CD4-positive, CD25-positive, alpha-beta regulatory T cell (primary cell): Measurements from ENCODE around the gene IMP3. TPM values are rescaled to one million over a fixed set of nuclear protein-coding genes. Genes with fewer than 3 reads are reported as not detected.
A peak's percentile ranks its signal among the peaks of the same experiment; 100 is the strongest.
"Not testable (repeated sequence)": the region's sequence is repeated elsewhere in the genome, so short reads cannot be mapped to it uniquely, and the experiment has no call there.

ENCODE experiments used
- ATAC-seq, 2 donors: fragments of 150-1000 bp; cut with Tn5 transposase; one replicate each; pipeline ENCODE4 v1.10.0; 2021; ENCODE audit warnings: low read depth in 2 of 2, moderate number of reproducible peaks in 2 of 2, moderate library complexity in 1 of 2
- DNase-seq, 3 donors: peaks; one replicate each; pipeline versions ENCODE4 v3.0.0 to v3.0.0-alpha.2; 2012 to 2022; ENCODE audit warnings: mixed read lengths in 1 of 3
- H3K27ac ChIP-seq: one replicate; pipeline ENCODE4 v1.7.0; 2013; ENCODE audit warnings: mild to moderate bottlenecking, low read length; ENCODE audit not compliant: insufficient read depth, poor library complexity, severe bottlenecking
- H3K27me3 ChIP-seq: one replicate; pipeline ENCODE4 v1.7.0; 2013; ENCODE audit warnings: low read length; ENCODE audit not compliant: control insufficient read depth, insufficient read depth
- H3K36me3 ChIP-seq: one replicate; pipeline ENCODE4 v1.7.0; 2013; ENCODE audit warnings: mild to moderate bottlenecking, low read length, moderate library complexity; ENCODE audit not compliant: control insufficient read depth, insufficient read depth
- H3K4me1 ChIP-seq: 2 replicates; pipeline ENCODE4 v1.7.0; 2013; ENCODE audit warnings: mild to moderate bottlenecking, low read length; ENCODE audit not compliant: insufficient read depth, control insufficient read depth, poor library complexity, severe bottlenecking
- H3K4me3 ChIP-seq: one replicate; pipeline ENCODE4 v1.7.0; 2013; ENCODE audit warnings: low read depth, mild to moderate bottlenecking, low read length, moderate library complexity
- H3K9me3 ChIP-seq, 2 experiments: 1 replicate in 1 of 2; 2 replicates in 1 of 2; pipeline ENCODE4 v1.7.0; 2013; ENCODE audit warnings: low read length in 2 of 2, mild to moderate bottlenecking in 1 of 2, moderate library complexity in 1 of 2; ENCODE audit not compliant: control insufficient read depth in 2 of 2
- H3K27ac Mint-ChIP-seq, 3 donors: one replicate each; pipeline ENCODE4 v1.8.0; 2020 to 2022; ENCODE audit warnings: mild to moderate bottlenecking in 3 of 3, mixed read lengths in 3 of 3, moderate library complexity in 2 of 3
- H3K27me3 Mint-ChIP-seq: one replicate; pipeline ENCODE4 v1.8.0; 2022; ENCODE audit warnings: mild to moderate bottlenecking, mixed read lengths
- H3K36me3 Mint-ChIP-seq: one replicate; pipeline ENCODE4 v1.8.0; 2020; ENCODE audit warnings: mixed read lengths
- H3K4me1 Mint-ChIP-seq, 4 donors: one replicate each; pipeline ENCODE4 v1.8.0; 2020 to 2022; ENCODE audit warnings: mixed read lengths in 4 of 4, mild to moderate bottlenecking in 1 of 4
- H3K4me3 Mint-ChIP-seq, 4 donors: one replicate each; pipeline ENCODE4 v1.8.0; 2020 to 2022; ENCODE audit warnings: mild to moderate bottlenecking in 4 of 4, mixed read lengths in 4 of 4, moderate library complexity in 3 of 4
- H3K9me3 Mint-ChIP-seq, 7 donors: one replicate each; pipeline ENCODE4 v1.8.0; 2020 to 2022; ENCODE audit warnings: mixed read lengths in 7 of 7, mild to moderate bottlenecking in 3 of 7, moderate library complexity in 2 of 7
- polyA plus RNA-seq, 4 donors: library from polyadenylated mRNA; unstranded; fragments of 300-500 nt; fragmentation: Illumina TruSeq; gene quantifications; one replicate each; pipeline ENCODE4 v1.2.3, GENCODE V29; 2021
- total RNA-seq: library from RNA; stranded (reverse); gene quantifications from one replicate; pipeline ENCODE4 v1.2.3, GENCODE V29; 2022

Gene IMP3
- total and polyA plus RNA-seq, 5 donors from 2014 or later: 40.5 to 303 (median 274) TPM

DNA sequence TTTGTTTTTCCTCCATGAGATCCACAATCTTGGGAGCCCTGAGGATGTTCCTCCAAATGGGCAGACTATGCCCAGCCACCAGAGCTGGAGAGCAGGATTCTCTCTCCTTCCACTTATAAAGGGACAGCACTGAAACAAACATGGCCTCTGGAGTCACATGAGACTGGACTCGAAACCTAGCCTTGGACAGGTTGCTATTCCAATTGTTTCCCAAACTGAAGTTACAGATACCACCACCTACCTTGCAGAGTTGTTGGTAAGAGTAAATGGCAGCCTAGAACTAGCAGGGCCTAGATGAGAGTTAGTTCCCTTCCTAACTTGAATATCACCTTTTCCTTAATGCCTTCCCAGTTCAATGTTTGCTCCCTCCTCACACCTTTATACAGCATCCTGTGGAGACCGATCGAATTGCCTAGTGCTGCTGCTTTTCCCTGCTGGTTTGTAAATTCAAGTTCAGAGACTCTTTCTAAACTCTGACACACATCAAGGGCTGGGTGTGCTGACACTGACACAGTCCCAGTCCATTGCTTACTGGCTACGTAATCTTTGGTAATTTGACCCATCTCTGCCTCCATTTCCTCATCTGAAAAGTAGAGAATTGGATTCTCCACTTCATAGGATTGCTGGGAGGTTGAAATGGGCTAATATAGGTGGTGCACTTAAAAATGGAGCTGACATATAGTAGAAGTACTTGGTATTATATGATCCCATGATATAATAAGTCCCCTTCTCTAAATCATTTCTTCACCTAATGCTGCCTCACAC, 2.6 kb downstream of the IMP3 start:
- H3K9me3 ChIP-seq: no peaks in the 10 kb centered on the region
- H3K4me3 ChIP-seq: peak overlapping the region; percentile 95
- Mint-ChIP-seq H3K27me3 (no peaks in the 10 kb centered on the region), H3K4me1 (peaks cover 7 to 44% (median 28%) of the 10 kb centered on the region in 4 donors), H3K36me3 (peaks cover 7% of the 10 kb centered on the region), H3K27ac (peak overlapping the region in 2 of 3 donors; percentile 97 to 98), H3K9me3 (no peaks in the 10 kb centered on the region), H3K4me3 (peak overlapping the region; percentile 89 to 95 (median 94))
- no peaks in the 10 kb centered on the region for H3K27me3 ChIP-seq
- H3K27ac ChIP-seq: no peak overlapping the region
- ATAC-seq: no peak
- no peak for DNase-seq
- H3K4me1 ChIP-seq: peaks cover 40% of the 10 kb centered on the region
- H3K36me3 ChIP-seq: peaks cover 3% of the 10 kb centered on the region

DNA sequence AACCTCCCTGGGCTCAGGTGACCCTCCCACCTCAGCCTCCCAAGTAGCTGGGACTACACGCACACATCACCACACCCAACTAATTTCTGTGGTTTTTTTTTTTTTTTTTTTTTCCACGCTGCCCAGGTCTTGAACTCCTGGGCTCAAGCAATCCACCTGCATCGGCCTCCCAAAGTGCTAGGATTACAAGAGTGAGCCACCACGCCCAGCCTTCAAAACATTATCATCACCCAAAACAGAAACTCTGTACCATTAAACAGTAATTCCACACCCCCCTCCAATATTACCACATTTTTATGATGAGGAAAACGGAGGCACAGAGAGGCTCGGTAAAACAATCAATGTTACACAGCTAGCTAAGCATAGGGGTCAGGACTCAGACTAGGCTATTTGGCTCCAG, 4.0 kb downstream of the IMP3 start:
- Mint-ChIP-seq H3K9me3 (no peaks in the 10 kb centered on the region), H3K4me3 (peak overlapping the region in 1 of 4 donors; percentile 44)
- no peak for ATAC-seq

GRCh38 chr15:75633922-75634321, 6.1 kb downstream of the IMP3 start:
- H3K9me3 ChIP-seq, H3K27me3 Mint-ChIP-seq, DNase-seq, ATAC-seq, H3K27ac Mint-ChIP-seq, H3K36me3 Mint-ChIP-seq, H3K4me3 ChIP-seq, H3K27ac ChIP-seq, H3K36me3 ChIP-seq, H3K4me3 Mint-ChIP-seq, H3K27me3 ChIP-seq, H3K9me3 Mint-ChIP-seq: not testable (repeated sequence)
- H3K4me1 Mint-ChIP-seq: peaks cover 0 to 30% (median 19%) of the 10 kb centered on the region in 4 donors
- H3K4me1 ChIP-seq: peaks cover 23% of the 10 kb centered on the region

More for the DNA sequence above, 4.0 kb downstream of the IMP3 start:
- Histone ChIP-seq H3K9me3 (no peaks in the 10 kb centered on the region), H3K27ac (no peak overlapping the region), H3K4me1 (peaks cover 39% of the 10 kb centered on the region), H3K4me3 (no peak overlapping the region), H3K27me3 (no peaks in the 10 kb centered on the region), H3K36me3 (peaks cover 3% of the 10 kb centered on the region)
- no peak for DNase-seq
- Mint-ChIP-seq H3K4me1 (peaks cover 5 to 42% (median 26%) of the 10 kb centered on the region in 4 donors), H3K27ac (peak overlapping the region in 1 of 3 donors; percentile 86), H3K27me3 (no peaks in the 10 kb centered on the region), H3K36me3 (peaks cover 7% of the 10 kb centered on the region)

- no peak overlapping the region for H3K27ac ChIP-seq
- Mint-ChIP-seq H3K36me3 (peaks cover 2% of the 10 kb centered on the region), H3K27me3 (no peaks in the 10 kb centered on the region), H3K9me3 (no peaks in the 10 kb centered on the region), H3K4me3 (no peak overlapping the region), H3K4me1 (peaks cover 0 to 10% (median 2%) of the 10 kb centered on the region in 4 donors), H3K27ac (no peak overlapping the region)
- no peak for ATAC-seq
- H3K4me1 ChIP-seq: peaks cover 3% of the 10 kb centered on the region
- H3K27me3 ChIP-seq: no peaks in the 10 kb centered on the region
- DNase-seq: no peak
- H3K4me3 ChIP-seq: no peak overlapping the region
- H3K36me3 ChIP-seq: no peaks in the 10 kb centered on the region
- H3K9me3 ChIP-seq: no peaks in the 10 kb centered on the region
Measured at GRCh38 chr15:75631935-75632334, 8.1 kb downstream of the IMP3 start.

- peaks cover 16% of the 10 kb centered on the region for H3K4me1 ChIP-seq
- H3K27me3 ChIP-seq: no peaks in the 10 kb centered on the region
- no peaks in the 10 kb centered on the region for H3K9me3 Mint-ChIP-seq
- H3K27me3 Mint-ChIP-seq: no peaks in the 10 kb centered on the region
- H3K36me3 ChIP-seq: no peaks in the 10 kb centered on the region
- H3K36me3 Mint-ChIP-seq: peaks cover 3% of the 10 kb centered on the region
- peak within 1 kb of the TSS; percentile 80 for H3K4me3 ChIP-seq
- H3K27ac ChIP-seq: peak within 1 kb of the TSS; percentile 97
- H3K9me3 ChIP-seq: no peaks in the 10 kb centered on the region
- DNase-seq (peak; percentile 87 to 98 (median 89)), ATAC-seq (peak; percentile 94 to 95)
- H3K4me3 Mint-ChIP-seq: peak within 1 kb of the TSS; percentile 95 to 99 (median 96)
- peaks cover 7 to 36% (median 26%) of the 10 kb centered on the region in 4 donors for H3K4me1 Mint-ChIP-seq
- peak within 1 kb of the TSS; percentile 97 to 100 (median 99) for H3K27ac Mint-ChIP-seq
Measured at GRCh38 chr15:75625542-75626347, 14.3 kb downstream of the IMP3 start, which contains the start of gene SNUPN. SNUPN (minus strand) TSS chr15:75625725; CDS start chr15:75621051, 4,674 bp downstream.

DNA sequence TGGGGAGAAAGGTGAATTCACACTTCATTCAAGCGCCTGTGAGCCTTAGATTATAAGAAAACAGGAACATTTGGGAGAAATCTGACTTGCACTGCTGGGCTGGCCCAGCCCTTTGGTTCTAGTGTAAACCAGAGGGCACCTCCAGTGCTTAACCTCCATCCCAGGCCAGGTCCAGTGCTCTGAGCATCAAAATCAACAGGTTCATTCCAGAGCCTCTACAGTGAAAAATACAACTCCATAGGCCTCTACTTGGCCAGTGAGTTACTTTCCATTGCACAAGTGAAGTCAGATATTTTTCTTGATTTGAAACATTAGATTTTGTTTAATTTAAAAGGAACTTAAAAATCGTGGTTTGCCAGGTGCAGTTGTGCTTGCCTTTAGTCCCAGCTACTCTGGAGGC, 17.5 kb downstream of the IMP3 start:
- Mint-ChIP-seq H3K36me3 (peaks cover 11% of the 10 kb centered on the region), H3K9me3 (no peaks in the 10 kb centered on the region), H3K27me3 (no peaks in the 10 kb centered on the region), H3K4me3 (peak overlapping the region in 1 of 4 donors; percentile 63), H3K4me1 (peaks cover 7 to 45% (median 31%) of the 10 kb centered on the region in 4 donors), H3K27ac (peak overlapping the region in 2 of 3 donors; percentile 25 to 67)
- Histone ChIP-seq H3K9me3 (no peaks in the 10 kb centered on the region), H3K4me3 (no peak overlapping the region), H3K36me3 (peaks cover 17% of the 10 kb centered on the region), H3K4me1 (peaks cover 21% of the 10 kb centered on the region), H3K27me3 (no peaks in the 10 kb centered on the region), H3K27ac (no peak overlapping the region)
- DNase-seq: no peak
- no peak for ATAC-seq

GRCh38 chr15:75620841-75621391, 19.1 kb downstream of the IMP3 start:
- Mint-ChIP-seq H3K27me3 (no peaks in the 10 kb centered on the region), H3K4me1 (peaks cover 7 to 37% (median 24%) of the 10 kb centered on the region in 4 donors), H3K4me3 (peak overlapping the region in 3 of 4 donors; percentile 1 to 91 (median 26)), H3K27ac (peak overlapping the region; percentile 29 to 69 (median 32)), H3K36me3 (peaks cover 23% of the 10 kb centered on the region), H3K9me3 (no peaks in the 10 kb centered on the region)
- Histone ChIP-seq H3K4me1 (peaks cover 13% of the 10 kb centered on the region), H3K36me3 (peaks cover 30% of the 10 kb centered on the region), H3K4me3 (no peak overlapping the region), H3K27ac (no peak overlapping the region), H3K9me3 (no peaks in the 10 kb centered on the region), H3K27me3 (no peaks in the 10 kb centered on the region)
- DNase-seq (no peak), ATAC-seq (no peak)
